GM12878 (cell line): ENCODE data around the gene UQCRQ. TPM values are rescaled to one million over a fixed set of nuclear protein-coding genes. Genes with fewer than 3 reads are reported as not detected.

Experiments used
- ASH2L ChIP-seq: fragments of 300-600, 200-600 bp; sonication (generic); IDR thresholded peaks from 2 replicates; pipeline ENCODE4 v1.6.1; 2017; ENCODE audit warnings: low read depth, mild to moderate bottlenecking, borderline replicate concordance
- BCLAF1 ChIP-seq: fragments of 450-650 bp; IDR thresholded peaks from 2 replicates; pipeline ENCODE4 v1.6.1; 2017; ENCODE audit warnings: antibody characterized with exemption, mild to moderate bottlenecking, moderate library complexity
- CBFB ChIP-seq: IDR thresholded peaks from 2 replicates; pipeline ENCODE4 v1.6.1; 2016; ENCODE audit warnings: antibody characterized with exemption, low read depth
- FOS ChIP-seq: IDR thresholded peaks from 3 replicates; pipeline ENCODE4 v1.6.1; 2011; ENCODE audit warnings: borderline replicate concordance; ENCODE audit not compliant: insufficient read length; ENCODE audit errors: extremely low read depth
- GABPA ChIP-seq: IDR thresholded peaks from 2 replicates; pipeline ENCODE4 v1.6.1; 2014; ENCODE audit warnings: antibody characterized with exemption, low read depth, mild to moderate bottlenecking, inconsistent platforms
- IKZF2 ChIP-seq, 2 experiments: fragments of 450-650 bp; IDR thresholded peaks; 2 replicates each; pipeline ENCODE4 v1.6.1; 2017; ENCODE audit warnings: mild to moderate bottlenecking in 2 of 2, moderate library complexity in 2 of 2
- RBBP5 ChIP-seq: fragments of 200-600 bp; sonication (generic); conservative IDR thresholded peaks from 2 replicates; pipeline ENCODE4 v1.6.1; 2016
- RELB ChIP-seq: fragments of 450-650 bp; IDR thresholded peaks from 2 replicates; pipeline ENCODE4 v1.6.1; 2017; ENCODE audit warnings: low read depth, mild to moderate bottlenecking, moderate library complexity
- RFX5 ChIP-seq: IDR thresholded peaks from 2 replicates; pipeline ENCODE4 v1.6.1; 2011; ENCODE audit warnings: low read depth, low read length, improper control_type of control experiment
- SMAD1 ChIP-seq: fragments of 450-650 bp; IDR thresholded peaks from 2 replicates; pipeline ENCODE4 v1.6.1; 2018; ENCODE audit warnings: mild to moderate bottlenecking, low read depth; ENCODE audit not compliant: partially characterized antibody
- SUZ12 ChIP-seq: fragments of 200-600 bp; sonication (generic); IDR thresholded peaks from one replicate; pipeline ENCODE4 v1.6.1; 2018; ENCODE audit warnings: antibody characterized with exemption, mild to moderate bottlenecking; ENCODE audit not compliant: unreplicated experiment
- TCF3 ChIP-seq: IDR thresholded peaks from 2 replicates; pipeline ENCODE4 v1.6.1; 2012; ENCODE audit warnings: low read depth, mild to moderate bottlenecking, low read length, borderline replicate concordance; ENCODE audit not compliant: insufficient read depth
- YY1 ChIP-seq: IDR thresholded peaks from 2 replicates; pipeline ENCODE4 v1.6.1; 2011; ENCODE audit warnings: low read depth, mild to moderate bottlenecking, low read length
- ZBTB33 ChIP-seq: fragments of 450-650 bp; IDR thresholded peaks from 2 replicates; pipeline ENCODE4 v1.6.1; 2017; ENCODE audit warnings: mild to moderate bottlenecking
- ZBTB4 ChIP-seq: fragments of 450-650 bp; formaldehyde crosslinking; IDR thresholded peaks from 2 replicates; pipeline ENCODE4 v1.4.0; 2022; ENCODE audit warnings: mild to moderate bottlenecking, moderate library complexity
- ZNF217 ChIP-seq: fragments of 450-650 bp; IDR thresholded peaks from 2 replicates; pipeline ENCODE4 v1.6.1; 2017; ENCODE audit warnings: antibody characterized with exemption, mild to moderate bottlenecking
- polyA plus RNA-seq, 11 experiments: library from polyadenylated mRNA; depleted of rRNA in 4 of 11; unstranded in 6 of 11; stranded (reverse) in 5 of 11; fragments of >200 nt; fragmentation: Nextera tagmentation in 4 of 11; fragmentation: Illumina TruSeq in 1 of 11; extraction: Ambion mirVana in 4 of 11; extraction: Trizol in 1 of 11; gene quantifications; 1 replicate in 1 of 11; 2 replicates in 10 of 11; pipeline versions ENCODE4 v1.2.1 to v1.2.3, GENCODE V29; 2011 to 2016; ENCODE audit warnings: inconsistent platforms in 2 of 11, missing spikeins in 2 of 11, low read depth in 1 of 11
- total RNA-seq, 4 experiments: library from RNA; depleted of rRNA in 3 of 4; stranded (reverse); fragments of >200 nt in 3 of 4; fragmentation: Illumina TruSeq in 1 of 4; extraction: Trizol in 1 of 4; gene quantifications; 2 replicates each; pipeline versions ENCODE4 v1.2.1 to v1.2.3, GENCODE V29; 2013 to 2021

Gene UQCRQ
- total and polyA plus RNA-seq, 10 of the 15 experiments (the other 5 are each of a cell fraction or from before 2014, with no cell fraction given): 121 to 1,579 (median 408) TPM

- TF ChIP-seq GABPA (no peak), TCF3 (no peak), BCLAF1 (no peak), IKZF2 (IDR thresholded peaks at IDR 0.05) (no peak), CBFB (no peak), ZBTB33 (no peak), ASH2L (no peak), YY1 (peak; percentile 88), RBBP5 (no peak), SUZ12 (no peak), ZBTB4 (CRISPR knock-in tag) (no peak), RFX5 (no peak), RELB (no peak), SMAD1 (no peak), ZNF217 (no peak), FOS (no peak)
These were observed 46.2 kb upstream of the UQCRQ start (continued) for GRCh38 chr5:132820162-132820754.
